Measurements from ENCODE around the gene SHMT2.
"Not testable (repeated sequence)": the region's sequence is repeated elsewhere in the genome, so short reads cannot be mapped to it uniquely, and the experiment has no call there.

Gene SHMT2

DNA sequence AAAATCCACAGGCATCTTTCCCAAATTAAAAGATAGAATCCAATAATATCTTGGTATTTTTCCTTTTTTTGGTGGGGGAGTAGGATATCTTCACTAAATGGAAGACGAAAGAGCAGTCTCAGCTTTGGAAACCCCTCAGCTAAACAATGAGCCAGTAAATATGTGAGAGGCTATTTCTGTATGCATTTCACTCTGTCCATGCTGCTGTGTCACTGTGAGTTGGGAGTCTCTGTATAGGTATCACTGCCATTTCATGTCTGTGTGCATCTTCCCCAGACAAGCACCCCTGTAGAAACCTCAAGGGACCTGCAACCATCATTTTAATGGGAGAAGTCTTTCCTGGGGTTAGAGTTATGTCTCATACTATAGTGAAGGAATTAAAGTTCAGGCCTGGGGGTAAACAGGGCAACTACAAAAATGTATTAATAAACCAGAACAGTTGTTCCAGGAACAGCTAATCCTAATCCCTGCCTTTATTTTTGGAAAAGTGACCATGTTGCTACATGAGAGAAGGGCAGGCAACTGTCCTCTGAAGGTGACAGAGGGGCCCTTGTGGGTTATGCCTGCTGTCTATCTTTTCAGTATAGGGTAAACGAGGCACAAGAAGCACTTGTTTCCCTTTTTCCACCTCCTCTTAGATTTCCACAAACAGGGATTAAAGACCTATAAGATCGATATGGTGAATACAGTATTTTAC, 32.8 kb downstream of the SHMT2 start:
- TF ChIP-seq, protein P1, sequence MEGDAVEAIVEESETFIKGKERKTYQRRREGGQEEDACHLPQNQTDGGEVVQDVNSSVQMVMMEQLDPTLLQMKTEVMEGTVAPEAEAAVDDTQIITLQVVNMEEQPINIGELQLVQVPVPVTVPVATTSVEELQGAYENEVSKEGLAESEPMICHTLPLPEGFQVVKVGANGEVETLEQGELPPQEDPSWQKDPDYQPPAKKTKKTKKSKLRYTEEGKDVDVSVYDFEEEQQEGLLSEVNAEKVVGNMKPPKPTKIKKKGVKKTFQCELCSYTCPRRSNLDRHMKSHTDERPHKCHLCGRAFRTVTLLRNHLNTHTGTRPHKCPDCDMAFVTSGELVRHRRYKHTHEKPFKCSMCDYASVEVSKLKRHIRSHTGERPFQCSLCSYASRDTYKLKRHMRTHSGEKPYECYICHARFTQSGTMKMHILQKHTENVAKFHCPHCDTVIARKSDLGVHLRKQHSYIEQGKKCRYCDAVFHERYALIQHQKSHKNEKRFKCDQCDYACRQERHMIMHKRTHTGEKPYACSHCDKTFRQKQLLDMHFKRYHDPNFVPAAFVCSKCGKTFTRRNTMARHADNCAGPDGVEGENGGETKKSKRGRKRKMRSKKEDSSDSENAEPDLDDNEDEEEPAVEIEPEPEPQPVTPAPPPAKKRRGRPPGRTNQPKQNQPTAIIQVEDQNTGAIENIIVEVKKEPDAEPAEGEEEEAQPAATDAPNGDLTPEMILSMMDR (IDR thresholded peaks at IDR 0.05; ENCODE audit: low read depth, low read length) = no peak
- H3K4me3 ChIP-seq (ENCODE audit: low read depth, low read length) = no peak overlapping the region

DNA sequence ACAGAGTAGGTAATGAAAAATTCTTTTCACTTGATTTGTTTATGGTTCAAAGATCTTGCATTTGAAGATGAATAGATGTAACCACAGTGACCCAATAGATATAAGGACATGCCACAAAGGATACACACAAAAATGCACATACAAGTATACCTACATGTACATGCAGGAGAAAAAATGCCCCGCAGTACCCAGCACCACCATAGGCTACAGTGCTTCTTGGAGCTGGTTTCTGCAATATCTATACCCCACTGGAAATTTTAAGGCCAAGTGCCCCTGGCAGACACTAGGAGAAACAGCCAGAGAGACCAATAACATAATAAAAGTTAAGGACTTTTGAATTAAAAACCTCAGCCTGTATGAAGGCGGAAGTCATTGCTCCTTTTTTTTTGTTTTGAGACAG, 33.6 kb downstream of the SHMT2 start:
- no peak overlapping the region for H3K4me3 ChIP-seq (ENCODE audit: low read depth, low read length)
- TF ChIP-seq, protein P1 (IDR thresholded peaks at IDR 0.05; ENCODE audit: low read depth, low read length) = no peak

DNA sequence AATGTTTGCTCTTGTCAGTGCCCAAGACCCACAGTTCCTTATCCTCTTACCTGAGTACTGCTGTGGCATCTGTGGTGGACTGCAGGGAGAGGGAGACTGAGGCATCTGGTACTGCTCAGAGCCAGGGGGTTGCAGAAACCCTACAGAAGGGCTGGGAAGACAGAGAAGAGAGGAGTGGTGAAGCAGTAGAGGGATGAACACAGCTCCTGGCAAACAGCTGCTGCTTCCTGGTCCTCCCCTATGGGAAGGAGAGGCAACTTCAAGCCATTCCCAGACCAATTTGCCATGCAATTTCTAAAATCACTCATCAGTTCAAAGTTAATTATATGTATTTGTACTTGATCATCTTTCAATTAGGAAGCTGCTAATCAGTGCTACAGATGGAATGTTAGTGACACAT, 37.2 kb downstream of the SHMT2 start:
- TF ChIP-seq, protein P1 (IDR thresholded peaks at IDR 0.05; ENCODE audit: low read depth, low read length) = no peak
- no peak overlapping the region for H3K4me3 ChIP-seq (ENCODE audit: low read depth, low read length)

DNA sequence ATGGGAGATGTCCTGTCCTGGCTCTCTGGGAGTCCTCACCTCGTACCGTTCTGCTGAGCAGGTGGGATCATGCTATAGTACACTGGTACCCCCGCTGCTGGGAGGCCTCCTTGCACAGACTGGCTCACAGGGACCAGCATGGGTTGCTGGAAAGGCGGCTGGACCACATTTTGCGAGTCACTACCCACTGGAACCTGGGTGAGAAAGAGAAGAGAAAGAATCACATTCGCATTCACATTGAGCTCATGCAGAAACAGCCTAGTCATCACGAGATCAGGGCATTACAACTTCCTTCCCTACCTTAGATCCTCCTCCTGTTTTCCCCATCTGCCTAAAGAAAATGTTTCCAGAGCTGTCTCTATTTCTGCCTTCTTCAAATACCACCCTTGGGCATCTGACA, 38.8 kb downstream of the SHMT2 start:
- H3K4me3 ChIP-seq (ENCODE audit: low read depth, low read length) = no peak overlapping the region
- TF ChIP-seq, protein P1 (IDR thresholded peaks at IDR 0.05; ENCODE audit: low read depth, low read length) = no peak

DNA sequence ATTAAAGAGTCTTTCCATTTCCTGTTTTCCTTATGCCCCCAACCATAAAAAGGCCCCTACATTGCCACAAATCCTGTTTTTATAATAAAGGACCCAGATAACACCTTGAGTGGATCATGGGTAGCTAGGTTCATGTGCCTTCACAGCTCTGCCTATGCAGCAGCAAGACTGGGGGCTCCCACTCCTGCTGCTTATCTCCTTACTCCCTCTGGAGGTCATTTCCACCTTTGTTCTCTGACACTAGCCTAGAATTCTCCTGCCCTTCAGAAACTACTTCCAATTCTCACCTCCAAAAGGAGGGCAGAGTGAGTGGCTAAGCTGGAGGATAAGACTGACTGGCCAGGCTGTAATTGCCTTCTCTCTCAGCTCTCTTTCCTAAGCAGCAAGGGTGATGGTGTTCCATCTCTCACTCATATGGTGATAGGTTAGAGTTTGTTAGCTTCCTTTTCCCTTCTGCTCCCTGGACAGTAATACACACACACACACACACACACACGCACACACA, 41.5 kb downstream of the SHMT2 start:
- TF ChIP-seq, protein P1 (IDR thresholded peaks at IDR 0.05; ENCODE audit: low read depth, low read length) = no peak
- H3K4me3 ChIP-seq (ENCODE audit: low read depth, low read length) = no peak overlapping the region

DNA sequence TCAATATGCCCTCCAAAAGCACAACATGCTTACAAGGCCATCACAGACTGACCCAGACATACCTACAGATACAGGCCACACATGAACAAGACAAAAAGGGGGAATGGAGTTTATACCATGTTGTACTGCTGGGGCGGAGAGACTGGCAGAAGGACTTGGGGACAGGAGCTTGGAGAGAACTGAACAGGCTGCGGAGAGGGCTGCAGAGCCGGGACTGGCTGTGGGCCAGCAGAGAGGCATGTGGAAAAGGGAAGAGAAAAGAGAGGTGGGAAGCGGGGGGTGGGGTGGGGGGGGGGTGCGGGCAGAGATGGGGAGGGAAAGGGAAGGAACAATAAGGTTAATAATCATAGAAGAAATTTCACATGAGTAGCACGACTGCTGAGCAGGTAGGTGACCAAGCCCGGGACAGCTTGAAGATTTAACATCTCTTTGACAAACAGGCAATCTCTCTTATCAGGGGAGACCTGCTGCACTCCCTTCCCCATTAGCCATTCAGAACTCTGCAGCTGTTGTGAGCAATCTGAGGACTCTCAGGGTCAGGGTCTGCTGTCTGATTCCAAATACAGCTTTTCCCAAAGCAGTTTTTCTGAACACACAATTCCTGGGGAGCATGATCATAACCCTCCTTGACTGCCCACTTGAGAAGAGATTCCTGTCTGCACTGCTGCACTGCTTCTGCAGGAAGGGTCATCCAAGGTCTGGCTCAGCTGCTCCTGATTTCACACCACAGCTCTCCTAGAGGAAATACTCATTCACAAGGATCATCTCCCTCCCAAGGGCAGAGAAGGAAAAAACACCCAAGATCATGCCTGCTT, 43.0 kb downstream of the SHMT2 start:
- no peak overlapping the region for H3K4me3 ChIP-seq (ENCODE audit: low read depth, low read length)
- TF ChIP-seq, protein P1 (IDR thresholded peaks at IDR 0.05; ENCODE audit: low read depth, low read length) = no peak

DNA sequence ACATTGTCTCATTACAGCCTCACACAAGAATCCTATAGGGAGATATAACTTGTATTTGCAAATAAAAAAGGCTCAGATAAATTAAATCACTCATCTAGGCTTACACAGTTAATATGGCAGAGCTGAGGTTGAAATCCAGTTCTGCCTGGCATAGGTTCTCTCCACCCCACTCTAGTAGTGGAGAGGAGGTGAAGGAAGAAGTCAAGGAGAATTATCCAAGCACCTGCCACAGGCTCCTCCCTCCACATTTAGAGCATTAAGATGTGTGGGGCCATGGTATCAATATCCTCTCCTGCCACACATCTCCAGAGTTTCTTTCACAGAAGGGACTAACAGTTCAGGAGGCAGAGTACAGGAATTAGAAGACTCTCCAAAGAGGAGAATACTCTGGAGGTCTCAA, 44.0 kb downstream of the SHMT2 start:
- no peak overlapping the region for H3K4me3 ChIP-seq (ENCODE audit: low read depth, low read length)
- TF ChIP-seq, protein P1 (IDR thresholded peaks at IDR 0.05; ENCODE audit: low read depth, low read length) = no peak

DNA sequence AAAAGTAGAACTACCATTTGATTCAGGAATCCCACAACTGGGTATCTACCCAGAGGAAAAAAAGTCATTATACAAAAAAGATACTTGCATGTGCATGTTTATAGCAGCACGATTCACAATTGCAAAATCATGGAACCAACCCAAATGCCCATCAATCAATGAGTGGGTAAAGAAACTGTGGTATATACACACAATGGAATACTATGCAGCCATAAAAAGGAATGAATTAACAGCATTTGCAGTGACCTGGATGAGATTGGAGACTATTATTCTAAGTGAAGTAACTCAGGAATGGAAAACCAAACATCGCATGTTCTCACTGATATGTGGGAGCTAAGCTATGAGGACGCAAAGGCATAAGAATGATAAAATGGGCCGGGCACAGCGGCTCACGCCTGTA, 46.7 kb downstream of the SHMT2 start:
- H3K4me3 ChIP-seq (ENCODE audit: low read depth, low read length) = not testable (repeated sequence)
